Smooth muscle cell (in vitro differentiated cells): ENCODE measurements around the gene ERCC8. TPM values are rescaled to one million over a fixed set of nuclear protein-coding genes. Genes with fewer than 3 reads are reported as not detected.

Experiments
- DNase-seq: peaks from one replicate; lab custom pipeline; 2025; ENCODE audit not compliant: unreplicated experiment; lab: John Stamatoyannopoulos, UW
- H2AFZ ChIP-seq: fragments of 200-600 bp; sonication (generic); 2 replicates; pipeline ENCODE4 v1.6.0; 2016; ENCODE audit warnings: antibody characterized with exemption, low read depth, mild to moderate bottlenecking
- H3F3A ChIP-seq: fragments of 200-600 bp; sonication (generic); 2 replicates; pipeline ENCODE4 v1.6.0; 2017; ENCODE audit warnings: antibody characterized with exemption, low read depth
- H3K27ac ChIP-seq: fragments of 200-600 bp; sonication (generic); 2 replicates; pipeline ENCODE4 v1.5.1; 2016; ENCODE audit warnings: low read depth, mild to moderate bottlenecking
- H3K27me3 ChIP-seq: fragments of 200-600 bp; sonication (generic); 2 replicates; pipeline ENCODE4 v1.6.1; 2016; ENCODE audit warnings: low read depth, mild to moderate bottlenecking
- H3K36me3 ChIP-seq: fragments of 200-600 bp; sonication (generic); 2 replicates; pipeline ENCODE4 v1.5.1; 2016; ENCODE audit warnings: low read depth
- H3K4me1 ChIP-seq: fragments of 200-600 bp; sonication (generic); 2 replicates; pipeline ENCODE4 v1.5.1; 2016; ENCODE audit warnings: low read depth
- H3K4me2 ChIP-seq: fragments of 200-600 bp; sonication (generic); 2 replicates; pipeline ENCODE4 v1.6.0; 2016; ENCODE audit warnings: mild to moderate bottlenecking
- H3K4me3 ChIP-seq: fragments of 200-600 bp; sonication (generic); 2 replicates; pipeline ENCODE4 v1.5.1; 2016; ENCODE audit warnings: mild to moderate bottlenecking
- H3K79me2 ChIP-seq: fragments of 200-600 bp; sonication (generic); 2 replicates; pipeline ENCODE4 v1.6.0; 2016; ENCODE audit warnings: low read depth, mild to moderate bottlenecking
- H3K9ac ChIP-seq: fragments of 200-600 bp; sonication (generic); 2 replicates; pipeline ENCODE4 v1.6.0; 2016; ENCODE audit warnings: low read depth
- H3K9me3 ChIP-seq: fragments of 200-600 bp; sonication (generic); replicated peaks from 2 replicates; pipeline ENCODE4 v1.5.1; 2016; ENCODE audit warnings: low read depth
- H4K20me1 ChIP-seq: fragments of 200-600 bp; sonication (generic); 2 replicates; pipeline ENCODE4 v1.6.0; 2016; ENCODE audit warnings: low read depth
- WGBS: methylation state at CpG from one replicate; pipeline ENCODE4 v1.1.7; 2016; ENCODE audit warnings: low lambda C conversion rate; 5-methylcytosine and 5-hydroxymethylcytosine counted together
- polyA plus RNA-seq: library from polyadenylated mRNA; unstranded; fragments of >200 nt; fragmentation: Nextera tagmentation; extraction: Ambion mirVana; gene quantifications from 2 replicates; pipeline ENCODE4 v1.2.1, GENCODE V29; 2016
- total RNA-seq: library from RNA; depleted of rRNA; stranded (reverse); fragments of >200 nt; gene quantifications from 2 replicates; pipeline ENCODE4 v1.2.3, GENCODE V29; 2014
- TF ChIP-seq, protein P1 (sequence below): fragments of 200-600 bp; sonication (generic); IDR thresholded peaks from 2 replicates; pipeline ENCODE4 v1.5.1; 2017; ENCODE audit warnings: borderline replicate concordance, mild to moderate bottlenecking, antibody characterized with exemption; ENCODE audit not compliant: insufficient read depth, poor library complexity, severe bottlenecking

The ERCC8 gene
- total and polyA plus RNA-seq, 2 experiments from 2014 or later = 19.5 to 28.9 TPM

GRCh38 chr5:60846298-60846697 is 98.6 kb downstream of the ERCC8 start:
- no peak overlapping the region for H3K4me2 ChIP-seq
- H3F3A ChIP-seq = no peaks in the 10 kb centered on the region
- H3K27ac ChIP-seq = no peak overlapping the region
- H3K27me3 ChIP-seq = peaks cover 56% of the 10 kb centered on the region
- no peak overlapping the region for H3K4me3 ChIP-seq
- H3K36me3 ChIP-seq = no peaks in the 10 kb centered on the region
- TF ChIP-seq, protein P1, sequence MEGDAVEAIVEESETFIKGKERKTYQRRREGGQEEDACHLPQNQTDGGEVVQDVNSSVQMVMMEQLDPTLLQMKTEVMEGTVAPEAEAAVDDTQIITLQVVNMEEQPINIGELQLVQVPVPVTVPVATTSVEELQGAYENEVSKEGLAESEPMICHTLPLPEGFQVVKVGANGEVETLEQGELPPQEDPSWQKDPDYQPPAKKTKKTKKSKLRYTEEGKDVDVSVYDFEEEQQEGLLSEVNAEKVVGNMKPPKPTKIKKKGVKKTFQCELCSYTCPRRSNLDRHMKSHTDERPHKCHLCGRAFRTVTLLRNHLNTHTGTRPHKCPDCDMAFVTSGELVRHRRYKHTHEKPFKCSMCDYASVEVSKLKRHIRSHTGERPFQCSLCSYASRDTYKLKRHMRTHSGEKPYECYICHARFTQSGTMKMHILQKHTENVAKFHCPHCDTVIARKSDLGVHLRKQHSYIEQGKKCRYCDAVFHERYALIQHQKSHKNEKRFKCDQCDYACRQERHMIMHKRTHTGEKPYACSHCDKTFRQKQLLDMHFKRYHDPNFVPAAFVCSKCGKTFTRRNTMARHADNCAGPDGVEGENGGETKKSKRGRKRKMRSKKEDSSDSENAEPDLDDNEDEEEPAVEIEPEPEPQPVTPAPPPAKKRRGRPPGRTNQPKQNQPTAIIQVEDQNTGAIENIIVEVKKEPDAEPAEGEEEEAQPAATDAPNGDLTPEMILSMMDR = no peak
- no peak for DNase-seq
- no peaks in the 10 kb centered on the region for H3K9me3 ChIP-seq
- H3K79me2 ChIP-seq = no peaks in the 10 kb centered on the region
- WGBS = 94% methylated on average over 1 of the region's 1 CpG
- H3K9ac ChIP-seq = no peak overlapping the region
- H2AFZ ChIP-seq = no peak overlapping the region
- H4K20me1 ChIP-seq = no peaks in the 10 kb centered on the region
- no peaks in the 10 kb centered on the region for H3K4me1 ChIP-seq

- WGBS = 3% methylated on average over 50 of the region's 87 CpGs
- peaks cover 69% of the 10 kb centered on the region for H3K27me3 ChIP-seq
Observed at GRCh38 chr5:60843936-60844905, 100.6 kb downstream of the ERCC8 start, which contains the start of gene ELOVL7. ELOVL7 (minus strand) TSS chr5:60844269; CDS start chr5:60787397, 56,872 bp downstream.

GRCh38 chr5:60843386-60843935 is 101.4 kb downstream of the ERCC8 start:
- WGBS = under 1% methylated on average over 39 of the region's 49 CpGs
- H3K9me3 ChIP-seq = no peaks in the 10 kb centered on the region
- no peak overlapping the region for H3K9ac ChIP-seq
- peak overlapping the region; percentile 92 for H3K4me3 ChIP-seq
- H3F3A ChIP-seq = no peaks in the 10 kb centered on the region
- H4K20me1 ChIP-seq = no peaks in the 10 kb centered on the region
- TF ChIP-seq, protein P1 = no peak
- H3K79me2 ChIP-seq = no peaks in the 10 kb centered on the region
- peak overlapping the region; percentile 98 for H3K4me2 ChIP-seq
- no peaks in the 10 kb centered on the region for H3K36me3 ChIP-seq
- H3K27me3 ChIP-seq = peaks cover 69% of the 10 kb centered on the region
- no peak for DNase-seq
- no peaks in the 10 kb centered on the region for H3K4me1 ChIP-seq
- no peak overlapping the region for H3K27ac ChIP-seq
- peak overlapping the region; percentile 84 for H2AFZ ChIP-seq

More at GRCh38 chr5:60843936-60844905, 100.6 kb downstream of the ERCC8 start, which contains the start of gene ELOVL7:
- Histone ChIP-seq H3K9ac (peak within 1 kb of the TSS; percentile 12), H3K27ac (no peak within 1 kb of the TSS), H2AFZ (peak within 1 kb of the TSS; percentile 84), H3K4me1 (no peaks in the 10 kb centered on the region), H3K79me2 (no peaks in the 10 kb centered on the region), H3F3A (no peaks in the 10 kb centered on the region), H3K4me2 (peak within 1 kb of the TSS; percentile 98), H3K36me3 (no peaks in the 10 kb centered on the region), H4K20me1 (no peaks in the 10 kb centered on the region), H3K9me3 (no peaks in the 10 kb centered on the region), H3K4me3 (peak within 1 kb of the TSS; percentile 92)
- TF ChIP-seq, protein P1 = peak; percentile 16
- DNase-seq = no peak
